GM10266 (cell line): ENCODE results near the gene MT1X.

Experiments
- DNase-seq: peaks from one replicate; pipeline ENCODE4 v3.0.0; 2012; ENCODE audit errors: extremely low spot score
- TF ChIP-seq, protein P1 (sequence below): IDR thresholded peaks from 2 replicates; pipeline ENCODE4 v1.5.1; 2012; ENCODE audit warnings: mild to moderate bottlenecking, low read depth; ENCODE audit not compliant: control insufficient read depth, insufficient read depth; ENCODE audit errors: missing control alignments

MT1X gene

GRCh38 chr16:56690420-56691122, 8.3 kb downstream of the MT1X start:
- no peak for DNase-seq
- TF ChIP-seq, protein P1, sequence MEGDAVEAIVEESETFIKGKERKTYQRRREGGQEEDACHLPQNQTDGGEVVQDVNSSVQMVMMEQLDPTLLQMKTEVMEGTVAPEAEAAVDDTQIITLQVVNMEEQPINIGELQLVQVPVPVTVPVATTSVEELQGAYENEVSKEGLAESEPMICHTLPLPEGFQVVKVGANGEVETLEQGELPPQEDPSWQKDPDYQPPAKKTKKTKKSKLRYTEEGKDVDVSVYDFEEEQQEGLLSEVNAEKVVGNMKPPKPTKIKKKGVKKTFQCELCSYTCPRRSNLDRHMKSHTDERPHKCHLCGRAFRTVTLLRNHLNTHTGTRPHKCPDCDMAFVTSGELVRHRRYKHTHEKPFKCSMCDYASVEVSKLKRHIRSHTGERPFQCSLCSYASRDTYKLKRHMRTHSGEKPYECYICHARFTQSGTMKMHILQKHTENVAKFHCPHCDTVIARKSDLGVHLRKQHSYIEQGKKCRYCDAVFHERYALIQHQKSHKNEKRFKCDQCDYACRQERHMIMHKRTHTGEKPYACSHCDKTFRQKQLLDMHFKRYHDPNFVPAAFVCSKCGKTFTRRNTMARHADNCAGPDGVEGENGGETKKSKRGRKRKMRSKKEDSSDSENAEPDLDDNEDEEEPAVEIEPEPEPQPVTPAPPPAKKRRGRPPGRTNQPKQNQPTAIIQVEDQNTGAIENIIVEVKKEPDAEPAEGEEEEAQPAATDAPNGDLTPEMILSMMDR = no peak

DNA sequence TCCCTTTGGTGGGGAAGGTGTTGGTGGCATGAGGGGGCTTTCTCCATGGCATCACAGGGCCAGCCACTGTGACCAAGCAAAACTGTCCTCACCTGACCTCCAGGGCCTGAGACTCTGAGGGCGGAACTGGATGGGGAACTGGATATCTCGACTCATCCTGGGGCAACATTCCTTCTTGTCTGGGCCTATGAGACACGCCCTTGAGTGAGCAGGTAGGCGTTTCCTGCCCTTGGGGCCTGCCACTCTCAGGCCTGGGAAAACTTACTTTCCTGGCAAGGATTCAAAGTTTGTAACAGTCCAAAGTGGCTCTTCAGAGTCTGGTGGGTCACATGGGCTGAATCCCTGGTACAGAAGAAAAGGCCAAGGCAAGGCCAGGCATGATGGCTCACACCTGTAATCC, 9.6 kb downstream of the MT1X start:
- TF ChIP-seq, protein P1 = no peak
- no peak for DNase-seq

GRCh38 chr16:56695246-56695645, 13.0 kb downstream of the MT1X start:
- TF ChIP-seq, protein P1 = no peak
- DNase-seq = no peak

- TF ChIP-seq, protein P1 = no peak
- no peak for DNase-seq
Measured at GRCh38 chr16:56697456-56698155, 15.3 kb downstream of the MT1X start.

GRCh38 chr16:56700195-56700594, 17.9 kb downstream of the MT1X start:
- TF ChIP-seq, protein P1 = no peak
- DNase-seq = no peak

GRCh38 chr16:56700631-56701030, 18.4 kb downstream of the MT1X start:
- DNase-seq = no peak
- TF ChIP-seq, protein P1 = no peak

DNA sequence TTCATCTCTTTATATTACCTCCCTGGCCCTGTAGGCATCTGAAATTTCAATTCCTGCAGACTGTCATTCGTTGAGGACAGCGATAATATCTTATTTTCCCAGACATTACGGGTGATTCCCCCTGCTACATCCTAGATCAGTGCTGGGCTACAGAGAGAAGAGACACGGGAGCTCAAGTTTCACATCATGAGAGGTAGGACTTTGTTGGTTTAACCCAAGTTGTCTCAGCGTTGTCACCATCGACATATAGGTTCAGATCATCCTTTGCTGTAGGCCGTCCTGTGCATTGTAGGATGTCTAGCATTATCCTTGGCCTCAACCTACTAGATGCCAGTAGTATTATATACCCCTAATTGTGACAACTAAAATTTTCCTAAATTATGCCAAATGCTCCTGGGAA, 19.3 kb downstream of the MT1X start:
- TF ChIP-seq, protein P1 = no peak

More for the DNA sequence above, 19.3 kb downstream of the MT1X start:
- no peak for DNase-seq
